HL-60 (cell line): ENCODE data around the gene PSMG3.
A peak's percentile ranks its signal among the peaks of the same experiment; 100 is the strongest.

Experiments
- DNase-seq, 2 experiments: peaks; one replicate each; pipeline ENCODE4 v3.0.0-alpha.2; 2010 to 2020; ENCODE audit warnings: low read depth in 1 of 2, low spot score in 1 of 2
- H3K27ac ChIP-seq: fragments of 250-450 bp; sonication (Bioruptor Pico); replicated peaks from 2 replicates; pipeline ENCODE4 v1.5.1; 2020; ENCODE audit warnings: mild to moderate bottlenecking, moderate library complexity
- H3K27me3 ChIP-seq: fragments of 250-450 bp; sonication (Bioruptor Pico); 2 replicates; pipeline ENCODE4 v1.5.1; 2021; ENCODE audit warnings: mild to moderate bottlenecking, moderate library complexity; ENCODE audit not compliant: insufficient read depth, poor library complexity, severe bottlenecking
- H3K4me3 ChIP-seq: replicated peaks from 2 replicates; pipeline ENCODE4 v1.5.1; 2011; ENCODE audit warnings: mild to moderate bottlenecking, control low read depth, low read length; ENCODE audit not compliant: insufficient read depth
- CTCF ChIP-seq: IDR thresholded peaks from one replicate; pipeline ENCODE4 v1.5.1; 2011; ENCODE audit warnings: low read length, control low read depth, inconsistent platforms; ENCODE audit not compliant: insufficient read depth
- GABPA ChIP-seq: IDR thresholded peaks from 2 replicates; pipeline ENCODE4 v1.6.1; 2012; ENCODE audit warnings: low read depth
- POLR2AphosphoS5 ChIP-seq: IDR thresholded peaks from 2 replicates; pipeline ENCODE4 v1.6.1; 2012; ENCODE audit warnings: low read depth
- REST ChIP-seq: IDR thresholded peaks from 2 replicates; pipeline ENCODE4 v1.6.1; 2012; ENCODE audit warnings: low read depth; ENCODE audit not compliant: insufficient replicate concordance
- SPI1 ChIP-seq: IDR thresholded peaks from 2 replicates; pipeline ENCODE4 v1.6.1; 2012; ENCODE audit warnings: low read depth, mild to moderate bottlenecking, borderline replicate concordance

Gene PSMG3

GRCh38 chr7:1536455-1536742 is 33.4 kb downstream of the PSMG3 start:
- Histone ChIP-seq H3K27me3 (no peaks in the 10 kb centered on the region), H3K4me3 (no peak overlapping the region), H3K27ac (no peak overlapping the region)
- DNase-seq = no peak
- no peak for TF ChIP-seq CTCF
- TF ChIP-seq REST = no peak
- TF ChIP-seq SPI1 = no peak
- no peak for TF ChIP-seq GABPA
- TF ChIP-seq POLR2AphosphoS5 = no peak

- DNase-seq = no peak
- Histone ChIP-seq H3K4me3 (no peak overlapping the region), H3K27me3 (no peaks in the 10 kb centered on the region), H3K27ac (no peak overlapping the region)
- TF ChIP-seq SPI1 (peak; percentile 33; the same call in 1 of the 2 replicates), POLR2AphosphoS5 (no peak), REST (no peak), GABPA (no peak)
Observed at GRCh38 chr7:1535701-1536454, 34.0 kb downstream of the PSMG3 start.

- Histone ChIP-seq H3K27me3 (no peaks in the 10 kb centered on the region), H3K4me3 (no peak overlapping the region), H3K27ac (no peak overlapping the region)
- DNase-seq = no peak
- TF ChIP-seq SPI1 (no peak), REST (no peak), CTCF (no peak), POLR2AphosphoS5 (no peak), GABPA (no peak)
Observed at GRCh38 chr7:1535100-1535458, 34.8 kb downstream of the PSMG3 start.
